HFF-Myc (cell line): ENCODE measurements around the gene BSDC1.
"Not testable (repeated sequence)": the region's sequence is repeated elsewhere in the genome, so short reads cannot be mapped to it uniquely, and the experiment has no call there.

Source experiments
- DNase-seq: peaks from one replicate; pipeline ENCODE4 v3.0.0-alpha.2; 2011; ENCODE audit warnings: low read depth; ENCODE audit errors: extremely low read depth
- H3K4me3 ChIP-seq: replicated peaks from 2 replicates; pipeline ENCODE4 v1.5.1; 2011; ENCODE audit warnings: low read depth, mild to moderate bottlenecking, control low read depth, low read length
- CTCF ChIP-seq: IDR thresholded peaks from 2 replicates; pipeline ENCODE4 v1.5.1; 2012; ENCODE audit warnings: mild to moderate bottlenecking, low read depth, low read length, control low read depth; ENCODE audit errors: missing control alignments

BSDC1 gene

GRCh38 chr1:32357614-32358013 is 36.6 kb downstream of the BSDC1 start:
- DNase-seq: no peak
- H3K4me3 ChIP-seq: no peak overlapping the region
- no peak for TF ChIP-seq CTCF

- no peak overlapping the region for H3K4me3 ChIP-seq
- no peak for DNase-seq
- TF ChIP-seq CTCF: no peak
These were observed 37.8 kb downstream of the BSDC1 start for GRCh38 chr1:32356478-32356877.

DNA sequence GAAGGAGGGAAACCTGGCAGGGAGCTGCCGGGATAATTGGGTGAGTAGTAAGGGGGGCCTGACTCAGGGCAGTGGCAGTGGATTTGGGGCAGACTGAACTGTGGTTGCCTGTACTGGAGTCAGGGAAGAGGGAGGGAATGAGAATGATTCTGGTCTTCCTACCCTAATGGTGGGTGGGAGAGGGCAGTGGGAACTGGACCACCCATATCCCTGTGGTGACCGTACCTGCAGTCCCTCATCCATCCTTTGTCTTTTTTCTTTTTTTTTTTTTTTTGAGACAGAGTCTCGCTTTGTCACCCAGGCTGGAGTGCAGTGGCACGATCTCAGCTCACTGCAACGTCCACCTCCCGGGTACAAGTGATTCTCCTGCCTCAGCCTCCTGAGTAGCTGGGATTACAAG is 38.5 kb downstream of the BSDC1 start:
- H3K4me3 ChIP-seq, DNase-seq: not testable (repeated sequence)

DNA sequence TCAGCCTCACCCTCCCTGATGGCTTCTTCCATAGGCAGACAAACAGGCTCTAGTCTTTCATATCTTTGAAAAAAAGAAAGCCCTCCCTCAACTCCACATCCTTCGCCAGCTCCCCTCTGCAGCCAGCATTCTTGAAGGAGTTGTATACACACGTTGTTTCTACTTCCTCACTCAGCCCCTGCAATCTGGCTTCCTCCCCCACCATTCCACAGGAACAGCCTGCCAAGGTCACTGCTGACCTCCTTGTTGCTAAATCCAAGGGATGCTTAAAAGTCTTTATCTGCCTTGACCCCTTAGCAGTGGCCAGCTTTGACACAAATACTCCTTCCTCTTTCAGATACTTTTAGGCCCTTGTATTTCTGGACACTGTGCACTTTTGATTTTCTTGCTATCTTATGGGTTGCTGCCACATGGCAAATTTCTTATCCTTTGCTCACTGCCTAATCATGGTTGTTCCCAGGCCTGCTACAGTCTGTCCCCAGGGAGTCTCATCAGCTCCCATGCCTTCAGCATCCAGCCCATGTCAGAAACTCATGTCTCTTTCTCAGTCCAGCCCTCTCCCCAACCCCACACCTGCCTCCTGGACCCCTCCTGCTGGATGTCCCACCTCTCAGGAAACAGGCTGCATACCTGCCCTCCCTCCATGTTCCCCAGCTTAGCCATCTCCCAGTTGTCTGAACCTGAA is 40.2 kb downstream of the BSDC1 start:
- TF ChIP-seq CTCF: no peak
- DNase-seq: no peak
- no peak overlapping the region for H3K4me3 ChIP-seq

DNA sequence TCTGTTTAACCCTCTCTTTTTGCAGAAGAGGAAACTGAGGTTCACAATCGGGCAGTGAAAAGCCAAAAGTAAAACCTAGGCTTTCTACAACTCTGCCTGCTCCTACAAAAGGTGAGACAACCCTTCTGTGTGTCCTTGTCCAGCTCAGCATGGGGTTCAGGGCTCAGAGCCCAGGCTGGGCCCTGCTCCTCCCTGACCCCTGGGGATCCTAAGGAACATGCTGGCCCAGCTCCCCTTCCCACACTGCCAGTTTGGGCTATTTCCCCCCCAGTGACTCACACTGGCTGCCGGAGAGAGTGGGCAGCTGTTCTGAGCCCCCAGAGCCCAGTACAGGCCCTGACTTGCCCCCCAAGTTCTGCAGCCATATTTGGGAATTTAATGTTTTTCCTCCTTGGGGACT is 40.8 kb downstream of the BSDC1 start:
- TF ChIP-seq CTCF: no peak
- H3K4me3 ChIP-seq: no peak overlapping the region
- no peak for DNase-seq

- no peak for DNase-seq
- peak overlapping the region; percentile 58; the same call in 1 of the 2 replicates for H3K4me3 ChIP-seq
- no peak for TF ChIP-seq CTCF
These were observed 41.3 kb downstream of the BSDC1 start for GRCh38 chr1:32352831-32353383.

GRCh38 chr1:32352239-32352745 is 41.9 kb downstream of the BSDC1 start:
- no peak for TF ChIP-seq CTCF
- DNase-seq: no peak
- peak overlapping the region; percentile 58 for H3K4me3 ChIP-seq
